HepG2 (cell line): ENCODE data around the gene ZNF638. TPM values are rescaled to one million over a fixed set of nuclear protein-coding genes. Genes with fewer than 3 reads are reported as not detected.
A peak's percentile ranks its signal among the peaks of the same experiment; 100 is the strongest.

ENCODE experiments used
- ATAC-seq: fragments of 200-7000 bp; cut with Tn5 transposase; 3 replicates; pipeline ENCODE4 v1.9.1; 2020; ENCODE audit warnings: mild to moderate bottlenecking, moderate library complexity
- BruUV-seq: library from RNA; stranded (reverse); fragments of 400-500 nt; replicated peaks from 2 replicates; lab custom pipeline; 2021; lab: Mats Ljungman, UMichigan
- CTCF ChIA-PET: fragments of 300-600 bp; formaldehyde crosslinking; extraction: SDS; loops from one replicate; lab custom pipeline; 2021; ENCODE audit warnings: low total read pairs, inconsistent platforms, low intra/inter-chr PET ratio; lab: Yijun Ruan, JAX
- POLR2A ChIA-PET: fragments of 350-600 bp; sonication (Branson Sonifier 250); formaldehyde crosslinking; loops from one replicate; lab custom pipeline; 2020; ENCODE audit warnings: antibody characterized with exemption, inconsistent platforms; lab: Yijun Ruan, JAX
- DNase-seq: peaks from one replicate; pipeline ENCODE4 v3.0.0-alpha.2; 2015; ENCODE audit warnings: low spot score
- FAIRE-seq: peaks from 3 replicates; lab custom pipeline; 2011; peaks lifted over from hg19 to GRCh38; lab: Jason Lieb, UNC
- H2AFZ ChIP-seq: one replicate; pipeline ENCODE4 v1.6.1; 2011; ENCODE audit warnings: low read length, inconsistent platforms
- H3K27ac ChIP-seq: fragments of 300-600 bp; 3 replicates; pipeline ENCODE4 v1.8.0; 2011; ENCODE audit warnings: mixed run types, mild to moderate bottlenecking, mixed read lengths, low read length, inconsistent platforms; ENCODE audit not compliant: insufficient read depth; ENCODE audit errors: extremely low read length
- H3K27me3 ChIP-seq, 2 experiments: fragments of 200-600 bp in 1 of 2; 2 replicates in 1 of 2; 3 replicates in 1 of 2; pipeline versions ENCODE4 v1.6.0 to v1.8.0; 2011; ENCODE audit warnings: low read length in 2 of 2, mild to moderate bottlenecking in 2 of 2, moderate library complexity in 2 of 2, inconsistent platforms in 1 of 2; ENCODE audit not compliant: insufficient read depth in 2 of 2, control insufficient read depth in 1 of 2
- H3K36me3 ChIP-seq, 2 experiments: fragments of 200-600 bp in 1 of 2; replicated peaks in 1 of 2; 2 replicates in 1 of 2; 3 replicates in 1 of 2; pipeline versions ENCODE4 v1.5.1 to v1.8.0; 2011; ENCODE audit warnings: low read length in 2 of 2, inconsistent platforms in 1 of 2; ENCODE audit not compliant: insufficient read depth in 2 of 2, control insufficient read depth in 1 of 2
- H3K4me1 ChIP-seq: 2 replicates; pipeline ENCODE4 v1.5.1; 2012; ENCODE audit warnings: low read length, inconsistent platforms; ENCODE audit not compliant: insufficient read depth
- H3K4me2 ChIP-seq: 2 replicates; pipeline ENCODE4 v1.6.0; 2011; ENCODE audit warnings: low read depth, low read length, inconsistent platforms
- H3K4me3 ChIP-seq, 3 experiments: fragments of 200-600 bp in 1 of 3; sonication (generic), shearing (Covaris generic) in 1 of 3; replicated peaks in 1 of 3; 2 replicates each; pipeline ENCODE4 v1.5.1; 2011 to 2016; ENCODE audit warnings: low read length in 3 of 3, inconsistent platforms in 2 of 3, low read depth in 2 of 3, mild to moderate bottlenecking in 2 of 3, control low read depth in 1 of 3, mixed read lengths in 1 of 3; ENCODE audit not compliant: insufficient read depth in 1 of 3
- H3K79me2 ChIP-seq: one replicate; pipeline ENCODE4 v1.6.1; 2011; ENCODE audit warnings: low read length, inconsistent platforms; ENCODE audit not compliant: insufficient read depth
- H3K9ac ChIP-seq: 2 replicates; pipeline ENCODE4 v1.6.0; 2011; ENCODE audit warnings: mild to moderate bottlenecking, low read depth, low read length, inconsistent platforms; ENCODE audit not compliant: insufficient read depth
- H3K9me3 ChIP-seq: 2 replicates; pipeline ENCODE4 v1.5.1; 2012; ENCODE audit warnings: mild to moderate bottlenecking, low read length
- H4K20me1 ChIP-seq: 2 replicates; pipeline ENCODE4 v1.6.0; 2011; ENCODE audit warnings: inconsistent platforms, mild to moderate bottlenecking, low read length, moderate library complexity; ENCODE audit not compliant: insufficient read depth
- CEBPG ChIP-seq: IDR thresholded peaks from 2 replicates; pipeline ENCODE4 v1.6.1; 2016
- EHMT2 ChIP-seq: fragments of 200-600 bp; sonication (generic); IDR thresholded peaks from 2 replicates; pipeline ENCODE4 v1.7.0; 2017; ENCODE audit warnings: antibody characterized with exemption, low read depth, low read length, borderline replicate concordance
- HNRNPL ChIP-seq: fragments of 200-400 bp; formaldehyde crosslinking; IDR thresholded peaks from 2 replicates; pipeline ENCODE4 v1.6.1; 2017; ENCODE audit warnings: mild to moderate bottlenecking, low read depth, low read length
- IKZF1 ChIP-seq: fragments of 450-650 bp; IDR thresholded peaks from 2 replicates; pipeline ENCODE4 v1.7.1; 2016
- KDM1A ChIP-seq: IDR thresholded peaks from 2 replicates; pipeline ENCODE4 v1.6.1; 2016; ENCODE audit warnings: missing compliant biosample characterization
- KDM3A ChIP-seq: IDR thresholded peaks from 2 replicates; pipeline ENCODE4 v1.6.1; 2018; ENCODE audit warnings: low read depth, missing compliant biosample characterization
- MATR3 ChIP-seq: sonication (generic); formaldehyde crosslinking; IDR thresholded peaks from 2 replicates; pipeline ENCODE4 v1.4.0; 2020; ENCODE audit warnings: missing genetic modification reagents
- SP2 ChIP-seq: sonication (generic); formaldehyde crosslinking; IDR thresholded peaks from 2 replicates; pipeline ENCODE4 v1.5.1; 2020; ENCODE audit warnings: mild to moderate bottlenecking, missing genetic modification reagents
- ZBTB8A ChIP-seq: sonication (generic); formaldehyde crosslinking; IDR thresholded peaks from 2 replicates; pipeline ENCODE4 v1.4.0; 2020; ENCODE audit warnings: mild to moderate bottlenecking, low read depth, missing genetic modification reagents, borderline replicate concordance
- ZEB1 ChIP-seq: IDR thresholded peaks from 2 replicates; pipeline ENCODE4 v1.6.1; 2012; ENCODE audit warnings: mild to moderate bottlenecking, low read depth, inconsistent platforms; ENCODE audit not compliant: insufficient replicate concordance
- ZFX ChIP-seq: sonication (generic); formaldehyde crosslinking; IDR thresholded peaks from 2 replicates; pipeline ENCODE4 v1.4.0; 2020; ENCODE audit warnings: mild to moderate bottlenecking, low read depth, missing genetic modification reagents, moderate library complexity
- ZMAT3 ChIP-seq: sonication (generic); formaldehyde crosslinking; conservative IDR thresholded peaks from 2 replicates; pipeline ENCODE4 v1.7.0; 2021; ENCODE audit warnings: missing genetic modification reagents
- ZNF350 ChIP-seq: sonication (generic); formaldehyde crosslinking; IDR thresholded peaks from 2 replicates; pipeline ENCODE4 v1.4.0; 2020; ENCODE audit warnings: mild to moderate bottlenecking, low read depth, missing genetic modification reagents, borderline replicate concordance
- ZNF383 ChIP-seq: sonication (generic); formaldehyde crosslinking; IDR thresholded peaks from 2 replicates; pipeline ENCODE4 v1.4.0; 2020; ENCODE audit warnings: missing genetic modification reagents, mild to moderate bottlenecking, borderline replicate concordance
- ZNF501 ChIP-seq: sonication (generic); formaldehyde crosslinking; IDR thresholded peaks from 2 replicates; pipeline ENCODE4 v1.5.1; 2020; ENCODE audit warnings: mild to moderate bottlenecking, moderate library complexity, missing genetic modification reagents
- ZNF513 ChIP-seq: sonication (generic); formaldehyde crosslinking; conservative IDR thresholded peaks from 2 replicates; pipeline ENCODE4 v1.5.0; 2020; ENCODE audit warnings: missing genetic modification reagents
- ZNF598 ChIP-seq: sonication (generic); formaldehyde crosslinking; IDR thresholded peaks from 2 replicates; pipeline ENCODE4 v1.5.1; 2020; ENCODE audit warnings: mild to moderate bottlenecking, missing genetic modification reagents, borderline replicate concordance
- ZSCAN12 ChIP-seq: sonication (generic); formaldehyde crosslinking; IDR thresholded peaks from 2 replicates; pipeline ENCODE4 v1.9.0; 2021; ENCODE audit warnings: mild to moderate bottlenecking, missing genetic modification reagents
- WGBS: methylation state at CpG from one replicate; pipeline ENCODE4 v1.1.6; 2017; ENCODE audit warnings: low lambda C conversion rate; 5-methylcytosine and 5-hydroxymethylcytosine counted together
- in situ Hi-C: cut with HindIII; loops from 2 replicates; pipeline ENCODE4 v1.10.0; 2017; ENCODE audit warnings: low pct_unique_long_range_greater_than_20kb; ENCODE audit not compliant: extremely low pct_ligation_motif_present
- intact Hi-C: fragments of 100-400 bp; cut with micrococcal nuclease; formaldehyde crosslinking; loops from one replicate; pipeline ENCODE4 v1.10.0; 2022; ENCODE audit not compliant: unreplicated experiment
- polyA plus RNA-seq, 8 experiments: library from polyadenylated mRNA; depleted of rRNA in 3 of 8; stranded (reverse) in 7 of 8; unstranded in 1 of 8; fragments of >200 nt; fragmentation: Illumina TruSeq in 4 of 8; extraction: Trizol in 4 of 8; gene quantifications; 2 replicates each; pipeline versions ENCODE4 v1.2.1 to v1.2.3, GENCODE V29; 2011 to 2016; ENCODE audit warnings: low read depth in 4 of 8, missing spikeins in 1 of 8, mixed read lengths in 1 of 8; ENCODE audit not compliant: insufficient read depth in 1 of 8
- total RNA-seq, 5 experiments: library from RNA; depleted of rRNA; stranded (reverse); fragments of >200 nt; fragmentation: Illumina TruSeq; extraction: Trizol; gene quantifications; 2 replicates each; pipeline ENCODE4 v1.2.3, GENCODE V29; 2016; ENCODE audit warnings: low read depth in 1 of 5

Gene ZNF638
- total and polyA plus RNA-seq, 2 of the 13 experiments (the other 11 are each of a cell fraction or from before 2014, with no cell fraction given): 92.7 to 144 TPM

- Histone ChIP-seq H3K4me2 (peak overlapping the region; percentile 77), H2AFZ (no peak overlapping the region), H3K36me3 (peaks cover 2 to 3% of the 10 kb centered on the region in 2 experiments; a peak in 1 of 5 replicates), H3K27me3 (peaks cover 0 to 5% of the 10 kb centered on the region in 2 experiments; a peak in 1 of 5 replicates), H3K79me2 (peaks cover 40% of the 10 kb centered on the region), H4K20me1 (peaks cover 30% of the 10 kb centered on the region), H3K27ac (no peak overlapping the region), H3K4me3 (peak overlapping the region in 1 of 3 experiments; percentile 99; a peak in 2 of 6 replicates), H3K4me1 (peaks cover 48% of the 10 kb centered on the region), H3K9ac (no peak overlapping the region), H3K9me3 (no peaks in the 10 kb centered on the region)
- POLR2A ChIA-PET: interaction anchor here (0.6 to 2.1 kb wide), 18 partner anchors 10 to 263 kb away, joined by 3 to 12 read pairs (median 4); partner anchors contain the start of genes MCEE, MPHOSPH10 and NAGK
- intact Hi-C loops (no loop called here), in situ Hi-C loops (no loop called here)
- BruUV-seq: no TSS peak
- DNase-seq: peak; percentile 24
- CTCF ChIA-PET: interaction anchor here (1.2 kb wide), 1 partner anchor 31 kb away, joined by 5 read pairs; no protein-coding TSS in a partner anchor
- no peak for FAIRE-seq
- ATAC-seq: no peak
- 19% methylated on average over 14 of the region's 14 CpGs for WGBS
- TF ChIP-seq MATR3 (CRISPR knock-in tag) (no peak), ZMAT3 (no peak), ZNF501 (CRISPR knock-in tag) (no peak), ZNF383 (CRISPR knock-in tag) (0 out of 2 replicates have a peak, but pooled peaks have one; percentile 29), IKZF1 (no peak), EHMT2 (0 out of 2 replicates have a peak, but pooled peaks have one; percentile 59), ZBTB8A (0 out of 2 replicates have a peak, but pooled peaks have one; percentile 37), ZNF513 (CRISPR knock-in tag) (no peak), CEBPG (CRISPR knock-in tag) (0 out of 2 replicates have a peak, but pooled peaks have one; percentile 43), ZNF350 (no peak), HNRNPL (no peak), KDM1A (CRISPR knock-in tag) (no peak), ZFX (CRISPR knock-in tag) (no peak), ZNF598 (CRISPR knock-in tag) (no peak), KDM3A (no peak), ZSCAN12 (no peak), SP2 (no peak), ZEB1 (peak; percentile 4)
These were observed 824 bp upstream of the ZNF638 start for GRCh38 chr2:71330585-71331330.
